ENCODE data around the gene ERI3. TPM values are rescaled to one million over a fixed set of nuclear protein-coding genes. Genes with fewer than 3 reads are reported as not detected.

ERI3 gene
- total RNA-seq, 1 donor = 52.8 TPM

DNA sequence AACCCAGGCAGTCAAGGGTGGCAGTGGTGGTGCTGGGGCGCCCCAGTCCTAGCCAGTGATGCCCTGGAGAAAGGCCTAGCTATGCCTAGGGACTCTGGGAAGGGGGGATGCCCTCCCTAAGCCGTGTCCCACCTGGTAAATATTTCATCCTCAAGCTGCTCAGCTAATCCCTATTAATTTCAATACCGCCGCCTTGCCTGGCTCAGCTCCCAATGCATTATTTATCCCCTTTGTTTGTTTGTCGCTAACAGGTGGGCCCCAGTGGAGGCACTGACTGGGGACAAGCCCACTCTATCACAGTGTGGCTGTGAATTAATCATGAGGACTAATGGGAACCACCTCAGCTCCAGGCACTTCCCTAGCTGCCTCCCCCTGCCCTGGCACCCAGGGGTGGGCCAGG, 119.2 kb downstream of the ERI3 start:
- TF ChIP-seq, protein P1, sequence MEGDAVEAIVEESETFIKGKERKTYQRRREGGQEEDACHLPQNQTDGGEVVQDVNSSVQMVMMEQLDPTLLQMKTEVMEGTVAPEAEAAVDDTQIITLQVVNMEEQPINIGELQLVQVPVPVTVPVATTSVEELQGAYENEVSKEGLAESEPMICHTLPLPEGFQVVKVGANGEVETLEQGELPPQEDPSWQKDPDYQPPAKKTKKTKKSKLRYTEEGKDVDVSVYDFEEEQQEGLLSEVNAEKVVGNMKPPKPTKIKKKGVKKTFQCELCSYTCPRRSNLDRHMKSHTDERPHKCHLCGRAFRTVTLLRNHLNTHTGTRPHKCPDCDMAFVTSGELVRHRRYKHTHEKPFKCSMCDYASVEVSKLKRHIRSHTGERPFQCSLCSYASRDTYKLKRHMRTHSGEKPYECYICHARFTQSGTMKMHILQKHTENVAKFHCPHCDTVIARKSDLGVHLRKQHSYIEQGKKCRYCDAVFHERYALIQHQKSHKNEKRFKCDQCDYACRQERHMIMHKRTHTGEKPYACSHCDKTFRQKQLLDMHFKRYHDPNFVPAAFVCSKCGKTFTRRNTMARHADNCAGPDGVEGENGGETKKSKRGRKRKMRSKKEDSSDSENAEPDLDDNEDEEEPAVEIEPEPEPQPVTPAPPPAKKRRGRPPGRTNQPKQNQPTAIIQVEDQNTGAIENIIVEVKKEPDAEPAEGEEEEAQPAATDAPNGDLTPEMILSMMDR (IDR thresholded peaks at IDR 0.05; ENCODE audit: extremely low read depth, low read depth, low read length) = no peak
- Histone ChIP-seq H3K9me3 (ENCODE audit: low read depth, low read length) (no peaks in the 10 kb centered on the region), H4K20me1 (ENCODE audit: insufficient read depth, low read length) (peaks cover 5% of the 10 kb centered on the region), H2AFZ (ENCODE audit: low read length) (no peak overlapping the region), H3K27ac (ENCODE audit: low read depth, low read length) (no peak overlapping the region), H3K27me3 (ENCODE audit: insufficient read depth, low read length) (no peaks in the 10 kb centered on the region), H3K4me3 (ENCODE audit: insufficient read depth, low read length) (no peak overlapping the region), H3K4me1 (ENCODE audit: insufficient read depth, low read length) (peaks cover 20% of the 10 kb centered on the region), H3K4me2 (ENCODE audit: insufficient read depth, low read length) (no peak overlapping the region), H3K36me3 (ENCODE audit: insufficient read depth, low read length) (peaks cover 5% of the 10 kb centered on the region), H3K79me2 (ENCODE audit: insufficient read depth, low read length) (no peaks in the 10 kb centered on the region)
- DNase-seq (ENCODE audit: insufficient read length, low spot score, missing footprints) = no peak

DNA sequence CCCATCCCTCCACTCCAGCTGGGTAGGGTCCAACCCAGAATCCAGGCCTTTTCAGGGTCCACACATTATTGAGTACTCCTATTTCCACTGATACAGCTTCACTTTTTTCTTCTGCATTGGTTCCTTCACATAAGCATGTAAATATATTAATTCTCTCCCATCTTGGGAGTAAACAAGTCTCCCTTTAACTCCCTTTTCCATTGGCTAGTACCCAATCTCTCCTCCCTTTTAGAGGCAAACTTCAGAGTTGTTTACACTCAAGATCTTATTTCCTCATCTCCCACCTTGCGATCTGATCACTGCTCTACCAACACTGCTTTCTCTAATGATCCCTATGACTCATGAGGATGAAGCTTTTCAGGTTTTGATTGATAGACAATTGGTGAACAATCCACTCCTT, 121.5 kb downstream of the ERI3 start:
- peaks cover 5% of the 10 kb centered on the region for H3K4me1 ChIP-seq (ENCODE audit: insufficient read depth, low read length)
- H4K20me1 ChIP-seq (ENCODE audit: insufficient read depth, low read length) = peaks cover 7% of the 10 kb centered on the region
- DNase-seq (ENCODE audit: insufficient read length, low spot score, missing footprints) = no peak
- TF ChIP-seq, protein P1 (IDR thresholded peaks at IDR 0.05; ENCODE audit: extremely low read depth, low read depth, low read length) = no peak
- H3K4me3 ChIP-seq (ENCODE audit: insufficient read depth, low read length) = no peak overlapping the region
- no peaks in the 10 kb centered on the region for H3K27me3 ChIP-seq (ENCODE audit: insufficient read depth, low read length)
- no peaks in the 10 kb centered on the region for H3K79me2 ChIP-seq (ENCODE audit: insufficient read depth, low read length)
- no peak overlapping the region for H3K4me2 ChIP-seq (ENCODE audit: insufficient read depth, low read length)
- H2AFZ ChIP-seq (ENCODE audit: low read length) = no peak overlapping the region
- H3K27ac ChIP-seq (ENCODE audit: low read depth, low read length) = no peak overlapping the region
- peaks cover 9% of the 10 kb centered on the region for H3K36me3 ChIP-seq (ENCODE audit: insufficient read depth, low read length)
- no peaks in the 10 kb centered on the region for H3K9me3 ChIP-seq (ENCODE audit: low read depth, low read length)

DNA sequence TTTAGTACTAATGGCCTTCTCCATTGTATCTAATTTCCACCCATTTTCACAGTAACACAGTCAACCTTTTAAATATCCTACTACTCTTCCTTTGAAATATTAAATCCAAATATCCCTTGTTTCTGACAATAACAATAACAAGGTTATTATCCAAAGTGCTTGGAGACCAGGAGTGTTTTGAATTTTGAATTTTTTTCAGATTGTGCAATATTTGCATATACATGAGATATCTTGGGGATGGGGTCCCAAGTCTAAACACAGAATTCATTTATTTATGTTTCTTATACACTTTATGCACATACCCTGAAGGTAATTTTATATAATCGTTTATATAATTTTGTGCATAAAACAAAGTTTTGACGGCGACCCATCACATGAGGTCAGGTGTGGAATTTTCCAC, 124.3 kb downstream of the ERI3 start:
- peaks cover 9% of the 10 kb centered on the region for H3K36me3 ChIP-seq (ENCODE audit: insufficient read depth, low read length)
- H3K4me2 ChIP-seq (ENCODE audit: insufficient read depth, low read length) = no peak overlapping the region
- no peak for DNase-seq (ENCODE audit: insufficient read length, low spot score, missing footprints)
- no peaks in the 10 kb centered on the region for H3K4me1 ChIP-seq (ENCODE audit: insufficient read depth, low read length)
- no peaks in the 10 kb centered on the region for H3K9me3 ChIP-seq (ENCODE audit: low read depth, low read length)
- no peak overlapping the region for H3K4me3 ChIP-seq (ENCODE audit: insufficient read depth, low read length)
- peaks cover 2% of the 10 kb centered on the region for H4K20me1 ChIP-seq (ENCODE audit: insufficient read depth, low read length)
- no peak overlapping the region for H2AFZ ChIP-seq (ENCODE audit: low read length)
- H3K27me3 ChIP-seq (ENCODE audit: insufficient read depth, low read length) = no peaks in the 10 kb centered on the region
- TF ChIP-seq, protein P1 (IDR thresholded peaks at IDR 0.05; ENCODE audit: extremely low read depth, low read depth, low read length) = no peak
- H3K79me2 ChIP-seq (ENCODE audit: insufficient read depth, low read length) = no peaks in the 10 kb centered on the region
- H3K27ac ChIP-seq (ENCODE audit: low read depth, low read length) = no peak overlapping the region

DNA sequence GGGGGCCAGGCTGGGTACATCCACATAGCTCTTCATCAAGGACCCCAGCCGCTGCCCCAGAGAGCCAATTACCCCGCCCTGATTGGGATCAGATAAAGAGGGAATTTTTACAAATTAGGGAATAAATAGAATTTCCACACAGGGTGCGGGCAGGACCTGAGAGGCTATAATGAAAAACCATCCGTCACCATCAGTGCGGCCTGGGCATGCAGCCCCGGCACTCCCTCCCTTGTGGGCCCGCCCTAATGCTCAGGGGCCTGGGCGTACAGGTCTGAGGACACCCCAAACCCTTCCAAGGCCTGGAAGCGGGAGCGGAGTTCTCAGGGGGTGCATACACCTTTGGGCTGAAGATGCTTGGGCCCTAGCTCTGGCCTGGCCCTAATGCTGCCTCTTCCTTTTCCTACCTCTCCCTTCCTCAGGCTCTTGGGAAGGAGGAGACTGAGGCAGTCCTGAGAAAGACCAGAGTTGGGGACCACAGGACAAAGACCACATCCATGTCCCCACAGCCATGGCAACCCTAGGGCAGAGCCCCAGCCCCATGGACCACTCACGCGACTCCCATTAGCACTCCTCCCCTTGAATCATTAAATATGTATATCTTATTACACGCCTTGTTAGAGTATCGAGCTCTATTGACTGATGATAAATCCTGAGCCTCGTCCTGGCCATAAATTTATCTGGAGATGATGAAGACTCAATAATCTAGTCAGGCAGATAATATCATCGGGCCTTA, 125.5 kb downstream of the ERI3 start:
- no peak overlapping the region for H2AFZ ChIP-seq (ENCODE audit: low read length)
- no peaks in the 10 kb centered on the region for H3K9me3 ChIP-seq (ENCODE audit: low read depth, low read length)
- H3K4me1 ChIP-seq (ENCODE audit: insufficient read depth, low read length) = no peaks in the 10 kb centered on the region
- H3K27ac ChIP-seq (ENCODE audit: low read depth, low read length) = no peak overlapping the region
- H3K36me3 ChIP-seq (ENCODE audit: insufficient read depth, low read length) = peaks cover 13% of the 10 kb centered on the region
- H3K79me2 ChIP-seq (ENCODE audit: insufficient read depth, low read length) = no peaks in the 10 kb centered on the region
- TF ChIP-seq, protein P1 (IDR thresholded peaks at IDR 0.05; ENCODE audit: extremely low read depth, low read depth, low read length) = no peak
- H3K4me3 ChIP-seq (ENCODE audit: insufficient read depth, low read length) = no peak overlapping the region
- H3K27me3 ChIP-seq (ENCODE audit: insufficient read depth, low read length) = no peaks in the 10 kb centered on the region
- DNase-seq (ENCODE audit: insufficient read length, low spot score, missing footprints) = no peak
- H4K20me1 ChIP-seq (ENCODE audit: insufficient read depth, low read length) = peaks cover 2% of the 10 kb centered on the region
- H3K4me2 ChIP-seq (ENCODE audit: insufficient read depth, low read length) = no peak overlapping the region
